ENCODE data around the gene BNC1. TPM values are rescaled to one million over a fixed set of nuclear protein-coding genes. Genes with fewer than 3 reads are reported as not detected.

Gene BNC1
- total and polyA plus RNA-seq, 12 donors, result 0.06 to 0.71 (median 0.16) TPM; not detected in 1

GRCh38 chr15:83285979-83286553 lies 1.6 kb upstream of the BNC1 start:
- Histone ChIP-seq H3K27ac (no peak overlapping the region), H3K27me3 (peaks cover 5 to 71% (median 56%) of the 10 kb centered on the region in 7 donors), H3K9me3 (no peaks in the 10 kb centered on the region), H3K36me3 (no peaks in the 10 kb centered on the region), H3K4me1 (peaks cover 0 to 18% (median 13%) of the 10 kb centered on the region in 9 donors), H3K4me3 (no peak overlapping the region)
- ATAC-seq (no peak), DNase-seq (no peak)
- no peak for TF ChIP-seq CTCF (IDR thresholded peaks at IDR 0.05)
- intact Hi-C loops (cut with DNase I), result no loop called here
- WGBS, 2 donors, result 76 to 79% methylated on average over 9 of the region's 9 CpGs

GRCh38 chr15:83285284-83285978 lies 967 bp upstream of the BNC1 start:
- Histone ChIP-seq H3K4me1 (peaks cover 0 to 18% (median 13%) of the 10 kb centered on the region in 9 donors), H3K27ac (no peak overlapping the region), H3K27me3 (peaks cover 5 to 74% (median 62%) of the 10 kb centered on the region in 7 donors), H3K4me3 (no peak overlapping the region), H3K9me3 (no peaks in the 10 kb centered on the region), H3K36me3 (no peaks in the 10 kb centered on the region)
- intact Hi-C loops (cut with DNase I), result no loop called here
- 49 to 55% methylated on average over 19 of the region's 19 CpGs for WGBS, 2 donors
- DNase-seq, result no peak
- ATAC-seq, result no peak
- TF ChIP-seq CTCF (IDR thresholded peaks at IDR 0.05), result no peak

- TF ChIP-seq CTCF (IDR thresholded peaks at IDR 0.05), result no peak
- Histone ChIP-seq H3K4me3 (peak overlapping the region; percentile 35 to 63 (median 54)), H3K36me3 (no peaks in the 10 kb centered on the region), H3K27me3 (peaks cover 5 to 87% (median 72%) of the 10 kb centered on the region in 7 donors), H3K4me1 (peaks cover 0 to 18% (median 13%) of the 10 kb centered on the region in 9 donors), H3K9me3 (no peaks in the 10 kb centered on the region), H3K27ac (peak overlapping the region in 1 of 10 donors; percentile 22)
- 1 to 2% methylated on average over 53 to 80 of the region's 80 CpGs for WGBS, 2 donors
- intact Hi-C loops (cut with DNase I), result no loop called here
- ATAC-seq (peak in 1 of 8 donors; percentile 22), DNase-seq (no peak)
Observed at GRCh38 chr15:83283813-83284558, 478 bp downstream of the BNC1 start.

GRCh38 chr15:83283138-83283812 lies 1.2 kb downstream of the BNC1 start:
- no peak for TF ChIP-seq CTCF (IDR thresholded peaks at IDR 0.05)
- Histone ChIP-seq H3K4me1 (peaks cover 0 to 18% (median 13%) of the 10 kb centered on the region in 9 donors), H3K27me3 (peaks cover 5 to 88% (median 74%) of the 10 kb centered on the region in 7 donors), H3K36me3 (no peaks in the 10 kb centered on the region), H3K4me3 (peak overlapping the region; percentile 35 to 63 (median 54)), H3K9me3 (no peaks in the 10 kb centered on the region), H3K27ac (peak overlapping the region in 2 of 10 donors; percentile 10 to 22)
- WGBS, 2 donors, result 2% methylated on average over 63 to 70 of the region's 70 CpGs
- peak in 7 of 8 donors; percentile 62 to 76 (median 70) for ATAC-seq
- peak; percentile 18 to 40 for DNase-seq
- intact Hi-C loops (cut with DNase I), result no loop called here

Measured in heart right ventricle (tissue), 16 donors.